ENCODE results near the gene MED27. TPM values are rescaled to one million over a fixed set of nuclear protein-coding genes. Genes with fewer than 3 reads are reported as not detected.

MED27 gene
- total RNA-seq, 3 donors from 2014 or later = 14.4 to 20.3 (median 15.8) TPM

DNA sequence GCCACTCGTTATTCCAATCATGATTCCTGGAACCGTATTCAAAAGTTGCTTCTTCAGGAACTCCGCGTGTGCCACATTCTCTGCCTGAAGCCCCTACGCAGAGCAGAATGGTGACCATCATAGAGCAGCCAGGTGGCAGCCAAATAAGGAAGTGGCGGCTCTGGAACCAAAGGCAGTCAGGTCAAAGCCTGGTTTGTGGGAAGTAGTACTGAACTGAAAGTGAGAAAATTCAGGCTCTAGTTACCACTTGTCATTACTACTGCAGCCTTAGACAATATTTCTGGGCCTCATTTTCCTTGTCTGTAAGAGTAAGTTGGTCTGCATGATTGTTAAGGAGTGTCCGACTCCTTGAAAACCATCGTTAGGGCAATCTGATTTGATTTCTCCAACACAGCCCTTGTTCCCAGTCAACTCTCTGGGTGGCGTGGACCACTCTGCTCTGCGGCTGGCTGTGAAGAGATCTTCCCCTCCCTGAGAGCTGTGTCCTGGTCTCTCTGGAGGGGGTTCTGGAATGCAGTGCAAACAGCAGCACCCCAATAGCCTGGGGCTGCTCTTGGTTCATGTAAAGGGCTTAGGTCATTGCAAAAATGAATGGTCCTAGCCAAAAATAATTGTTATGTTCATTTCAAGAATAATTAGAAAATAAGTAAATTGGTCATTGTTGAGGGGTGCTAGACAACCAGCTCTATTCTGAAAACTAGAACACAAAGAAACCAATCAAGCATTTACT is 102.4 kb downstream of the MED27 start:
- Histone ChIP-seq H3K4me3 (no peak overlapping the region), H3K27me3 (no peaks in the 10 kb centered on the region), H3K4me1 (no peaks in the 10 kb centered on the region), H3K9me3 (no peaks in the 10 kb centered on the region), H3K27ac (no peak overlapping the region), H3K36me3 (no peaks in the 10 kb centered on the region)
- DNase-seq (ENCODE audit: low spot score in 2 of 2) = no peak
- intact Hi-C loops (cut with DNase I; ENCODE audit: low total_unique reads) = no loop called here
- no peak for TF ChIP-seq POLR2A (IDR thresholded peaks at IDR 0.05)
- TF ChIP-seq CTCF (IDR thresholded peaks at IDR 0.05) = no peak
- TF ChIP-seq POLR2AphosphoS5 (IDR thresholded peaks at IDR 0.05) = no peak

- no peak overlapping the region for H3K4me3 ChIP-seq
- no peak for DNase-seq (ENCODE audit: low spot score in 2 of 2)
- H3K36me3 ChIP-seq = no peaks in the 10 kb centered on the region
- TF ChIP-seq POLR2A (IDR thresholded peaks at IDR 0.05) (no peak), POLR2AphosphoS5 (IDR thresholded peaks at IDR 0.05) (no peak), CTCF (IDR thresholded peaks at IDR 0.05) (no peak)
- H3K27me3 ChIP-seq = no peaks in the 10 kb centered on the region
- no peaks in the 10 kb centered on the region for H3K9me3 ChIP-seq
- H3K27ac ChIP-seq = no peak overlapping the region
- no peaks in the 10 kb centered on the region for H3K4me1 ChIP-seq
- intact Hi-C loops (cut with DNase I; ENCODE audit: low total_unique reads) = no loop called here
Observed at GRCh38 chr9:131976157-131977108, 103.2 kb downstream of the MED27 start.

DNA sequence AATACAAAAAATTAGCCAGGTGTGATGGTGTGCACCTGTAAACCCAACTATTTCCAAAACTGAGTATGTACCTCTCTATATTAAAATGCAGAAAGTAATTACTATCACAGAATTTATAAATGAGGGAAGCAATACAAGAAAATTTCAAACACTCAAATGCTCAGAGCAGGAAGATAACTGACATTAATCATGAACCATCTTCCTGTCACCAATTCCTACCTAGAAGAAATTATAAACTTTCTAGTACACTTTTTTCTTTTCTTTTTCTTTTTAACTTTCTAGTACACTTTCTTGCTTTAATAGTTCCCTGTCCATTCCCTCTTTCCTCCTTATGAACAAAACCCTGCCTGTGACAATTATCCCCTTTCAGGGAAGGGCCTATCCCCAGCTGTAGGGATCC is 106.8 kb downstream of the MED27 start:
- intact Hi-C loops (cut with DNase I; ENCODE audit: low total_unique reads) = no loop called here
- H3K9me3 ChIP-seq = no peaks in the 10 kb centered on the region
- H3K4me1 ChIP-seq = no peaks in the 10 kb centered on the region
- no peak overlapping the region for H3K27ac ChIP-seq
- TF ChIP-seq POLR2A (IDR thresholded peaks at IDR 0.05) = no peak
- TF ChIP-seq POLR2AphosphoS5 (IDR thresholded peaks at IDR 0.05) = no peak
- TF ChIP-seq CTCF (IDR thresholded peaks at IDR 0.05) = no peak
- no peak for DNase-seq (ENCODE audit: low spot score in 2 of 2)
- H3K4me3 ChIP-seq = no peak overlapping the region
- H3K36me3 ChIP-seq = no peaks in the 10 kb centered on the region
- H3K27me3 ChIP-seq = no peaks in the 10 kb centered on the region

DNA sequence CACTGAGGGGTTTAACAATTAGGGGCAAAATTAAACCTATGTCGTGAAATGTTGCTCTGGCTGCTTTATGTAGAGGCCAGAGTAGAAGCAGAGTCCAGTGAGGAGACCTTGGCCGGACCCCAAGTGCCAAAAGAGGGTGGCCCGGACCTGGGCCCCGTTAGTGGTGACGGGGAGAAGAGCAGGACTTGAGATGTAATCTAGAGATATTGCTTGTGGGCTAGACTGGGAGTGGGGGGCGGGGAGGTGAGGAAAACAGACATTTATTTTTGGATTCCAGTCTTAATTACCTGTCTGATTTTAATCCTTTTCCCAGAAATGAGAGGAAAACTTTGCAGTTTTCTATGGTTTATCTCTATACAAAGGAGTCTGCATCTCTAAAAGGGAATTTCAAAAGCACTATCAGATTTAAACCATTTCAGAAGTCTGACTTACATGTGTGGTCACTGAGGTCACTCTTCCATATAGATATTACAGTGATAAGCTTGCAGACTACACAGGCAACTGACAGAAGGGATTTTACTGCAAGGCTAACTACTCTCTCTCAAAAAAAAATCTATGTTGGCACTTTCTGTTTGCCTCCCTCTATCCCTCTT is 108.1 kb downstream of the MED27 start:
- Histone ChIP-seq H3K36me3 (no peaks in the 10 kb centered on the region), H3K4me3 (no peak overlapping the region), H3K27me3 (no peaks in the 10 kb centered on the region), H3K4me1 (no peaks in the 10 kb centered on the region), H3K27ac (no peak overlapping the region), H3K9me3 (no peaks in the 10 kb centered on the region)
- intact Hi-C loops (cut with DNase I; ENCODE audit: low total_unique reads) = no loop called here
- DNase-seq (ENCODE audit: low spot score in 2 of 2) = no peak
- TF ChIP-seq CTCF (IDR thresholded peaks at IDR 0.05) (no peak), POLR2A (IDR thresholded peaks at IDR 0.05) (no peak), POLR2AphosphoS5 (IDR thresholded peaks at IDR 0.05) (no peak)
